RWPE1 (cell line): ENCODE measurements around the gene SLC9A5.

Experiments used
- CTCF ChIA-PET: fragments of 350-600 bp; sonication (Branson Sonifier 250); formaldehyde crosslinking; extraction: SDS; loops from one replicate; lab custom pipeline; 2021; lab: Yijun Ruan, JAX
- POLR2A ChIA-PET: fragments of 400-600 bp; formaldehyde crosslinking; extraction: SDS; loops from one replicate; lab custom pipeline; 2020; ENCODE audit warnings: antibody characterized with exemption; ENCODE audit not compliant: low non-redundant PET; lab: Yijun Ruan, JAX
- DNase-seq: peaks from one replicate; pipeline ENCODE4 v3.0.0; 2012; ENCODE audit warnings: low spot score
- H3K27ac ChIP-seq: fragments of 450-650 bp; 2 replicates; pipeline ENCODE4 v1.5.1; 2017
- CTCF ChIP-seq: fragments of 450-650 bp; conservative IDR thresholded peaks from 2 replicates; pipeline ENCODE4 v1.5.1; 2017; ENCODE audit warnings: low read depth, mild to moderate bottlenecking

Gene SLC9A5

DNA sequence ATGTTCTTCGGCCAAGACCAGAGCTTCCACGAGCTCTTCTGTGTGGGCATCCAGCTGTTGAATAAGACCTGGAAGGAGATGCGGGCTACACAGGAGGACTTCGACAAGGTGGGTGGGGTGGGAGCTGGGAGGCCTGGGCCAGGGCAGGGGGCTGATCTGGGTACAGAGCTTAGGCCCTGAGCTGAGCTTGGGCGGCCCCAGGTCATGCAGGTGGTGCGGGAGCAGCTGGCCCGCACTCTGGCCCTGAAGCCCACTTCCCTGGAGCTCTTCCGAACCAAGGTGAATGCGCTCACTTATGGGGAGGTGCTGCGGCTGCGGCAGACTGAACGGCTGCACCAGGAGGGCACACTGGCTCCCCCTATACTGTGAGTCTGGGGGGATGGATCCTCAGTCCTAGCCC, 46.4 kb upstream of the SLC9A5 start:
- no peak for DNase-seq
- peak overlapping the region; percentile 28 for H3K27ac ChIP-seq
- TF ChIP-seq CTCF = no peak
- ChIA-PET POLR2A (no interaction called here), CTCF (interaction anchor here (0.7 kb wide), 1 partner anchor 33 kb away, joined by 3 read pairs; no protein-coding TSS in a partner anchor)

- ChIA-PET CTCF (interaction anchor here (0.6 to 0.7 kb wide), 2 partner anchors 32 to 198 kb away, joined by 3 read pairs; no protein-coding TSS in a partner anchor), POLR2A (no interaction called here)
- DNase-seq = no peak
- no peak for TF ChIP-seq CTCF
- peak overlapping the region; percentile 87 for H3K27ac ChIP-seq
Observed at GRCh38 chr16:67202956-67203493, 45.8 kb upstream of the SLC9A5 start.

- POLR2A ChIA-PET = no interaction called here
- CTCF ChIA-PET = no interaction called here
- TF ChIP-seq CTCF = no peak
- H3K27ac ChIP-seq = peak overlapping the region; percentile 87
- no peak for DNase-seq
Observed at GRCh38 chr16:67204076-67204475, 44.7 kb upstream of the SLC9A5 start.

DNA sequence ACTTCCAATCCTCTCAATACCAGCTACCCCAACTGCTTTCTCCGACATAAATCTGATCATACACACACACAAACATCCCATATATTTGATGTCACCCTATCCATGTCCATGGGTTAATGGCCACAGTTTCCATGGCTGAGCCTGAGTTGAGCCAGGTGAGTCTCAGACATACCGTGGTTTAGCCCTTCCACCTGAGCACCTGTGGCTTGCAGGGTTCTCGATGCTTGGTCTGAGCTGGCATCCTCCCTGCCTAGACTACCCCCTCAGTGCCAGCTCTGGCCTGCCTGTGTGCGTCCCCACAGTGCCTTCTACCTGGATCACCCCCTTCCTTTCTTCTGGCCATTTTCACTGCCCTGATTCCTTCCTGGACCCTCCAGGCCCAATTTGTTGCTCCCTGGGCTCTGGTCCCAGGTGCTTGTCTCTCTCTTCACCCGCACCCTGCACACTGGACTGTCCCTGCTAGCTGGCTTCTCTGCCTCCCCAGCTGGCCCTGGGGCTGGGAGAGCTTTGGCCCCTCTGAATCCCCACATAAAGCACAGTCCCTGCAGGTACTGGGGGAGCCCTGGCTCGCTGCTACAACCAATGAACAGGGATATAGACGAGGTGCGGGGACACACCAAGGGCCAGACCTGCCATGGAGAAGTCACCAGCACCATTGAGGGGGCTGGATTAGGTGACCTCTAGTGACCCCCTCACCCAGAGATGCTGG, 42.5 kb upstream of the SLC9A5 start:
- CTCF ChIA-PET = interaction anchor here (0.7 to 3.7 kb wide), 3 partner anchors 7 to 259 kb away, joined by 3 to 20 read pairs (median 3); partner anchors contain the start of gene ELMO3
- TF ChIP-seq CTCF = no peak
- peak overlapping the region; percentile 87 for H3K27ac ChIP-seq
- no peak for DNase-seq
- POLR2A ChIA-PET = interaction anchor here (0.5 kb wide), 1 partner anchor 113 kb away, joined by 3 read pairs; no protein-coding TSS in a partner anchor

DNA sequence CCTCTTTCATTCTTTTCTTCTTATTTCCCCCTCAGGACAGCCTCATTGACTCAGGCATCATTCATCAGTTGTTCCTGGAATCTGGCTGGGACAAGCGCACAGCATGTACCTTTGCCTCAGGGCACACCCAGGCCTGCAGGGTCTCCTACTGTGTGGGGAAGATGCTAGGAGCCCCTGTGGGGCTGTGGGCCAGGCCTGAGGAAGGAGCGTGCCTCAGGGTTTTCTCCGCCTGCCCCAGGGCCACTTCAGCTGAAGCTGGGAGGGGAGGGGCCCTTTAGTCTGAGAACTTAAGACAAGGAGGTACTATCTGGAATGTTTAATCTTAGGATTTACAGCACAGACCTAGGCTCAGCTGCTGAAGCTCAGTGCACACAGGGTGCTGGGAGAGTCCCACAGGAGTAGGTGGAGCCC, 41.9 kb upstream of the SLC9A5 start:
- H3K27ac ChIP-seq = peak overlapping the region; percentile 87
- CTCF ChIA-PET = interaction anchor here (0.7 to 3.7 kb wide), 3 partner anchors 8 to 21 kb away, joined by 3 to 20 read pairs (median 6); partner anchors contain the start of gene ELMO3
- POLR2A ChIA-PET = interaction anchor here (0.5 to 0.6 kb wide), 2 partner anchors 12 to 113 kb away, joined by 3 read pairs; no protein-coding TSS in a partner anchor
- DNase-seq = peak; percentile 50
- no peak for TF ChIP-seq CTCF

DNA sequence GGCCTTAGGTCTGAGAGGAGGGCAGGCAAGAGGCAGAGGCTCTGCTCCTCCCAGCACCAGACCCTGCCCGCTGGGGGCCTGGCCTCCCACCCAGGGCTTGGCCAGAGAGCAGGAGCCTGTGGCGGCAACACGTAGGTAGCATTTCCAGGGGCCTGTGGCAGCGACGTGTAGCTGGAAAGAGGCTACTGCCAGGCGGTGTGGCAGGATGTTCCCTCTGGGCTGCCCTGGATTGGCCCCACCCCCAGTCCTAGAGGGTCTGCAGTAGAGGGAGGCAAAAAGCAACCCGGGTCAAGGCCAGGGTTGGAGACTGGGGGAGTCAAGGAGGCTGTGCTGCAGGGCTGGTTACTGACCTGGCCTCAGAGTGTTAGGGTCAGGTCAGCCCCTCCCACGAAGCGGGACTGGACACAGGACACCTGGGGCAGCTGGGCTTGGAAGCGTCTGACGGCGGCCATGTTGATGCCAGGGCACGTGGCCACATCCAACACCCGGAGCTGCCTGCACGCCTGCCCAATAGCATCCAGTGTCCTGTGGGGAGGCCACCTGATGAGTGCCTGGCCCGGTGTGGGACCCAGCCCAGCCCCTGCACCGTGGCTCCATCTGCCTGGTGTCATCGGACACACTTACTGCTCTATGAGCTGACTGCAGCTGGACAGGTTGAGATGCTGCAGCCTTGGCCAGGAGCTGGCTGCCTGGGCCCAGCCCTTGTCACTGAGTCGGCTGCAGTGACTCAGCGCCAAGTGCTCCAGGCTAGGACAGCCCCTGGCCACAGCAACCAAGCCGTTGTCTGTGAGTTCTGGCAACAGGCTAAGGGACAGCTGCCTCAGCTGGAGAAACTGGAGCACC, 41.3 kb upstream of the SLC9A5 start:
- DNase-seq = peak; percentile 42
- TF ChIP-seq CTCF = no peak
- POLR2A ChIA-PET = interaction anchor here (0.6 to 1.2 kb wide), 2 partner anchors 11 to 21 kb away, joined by 3 read pairs; no protein-coding TSS in a partner anchor
- CTCF ChIA-PET = interaction anchor here (0.7 to 3.7 kb wide), 3 partner anchors 9 to 22 kb away, joined by 3 to 20 read pairs (median 6); partner anchors contain the start of gene ELMO3
- peak overlapping the region; percentile 87 for H3K27ac ChIP-seq
